Activated naive CD4-positive, alpha-beta T cell (primary cell): Measurements from ENCODE around the gene FHL1.

Experiments
- DNase-seq, 4 experiments: peaks; one replicate each; lab custom pipeline; 2025; lab: John Stamatoyannopoulos, UW

FHL1 gene

GRCh38 chrX:136185401-136186022 lies 38.2 kb downstream of the FHL1 start:
- DNase-seq = no peak

GRCh38 chrX:136186023-136186413 lies 38.7 kb downstream of the FHL1 start:
- no peak for DNase-seq

DNA sequence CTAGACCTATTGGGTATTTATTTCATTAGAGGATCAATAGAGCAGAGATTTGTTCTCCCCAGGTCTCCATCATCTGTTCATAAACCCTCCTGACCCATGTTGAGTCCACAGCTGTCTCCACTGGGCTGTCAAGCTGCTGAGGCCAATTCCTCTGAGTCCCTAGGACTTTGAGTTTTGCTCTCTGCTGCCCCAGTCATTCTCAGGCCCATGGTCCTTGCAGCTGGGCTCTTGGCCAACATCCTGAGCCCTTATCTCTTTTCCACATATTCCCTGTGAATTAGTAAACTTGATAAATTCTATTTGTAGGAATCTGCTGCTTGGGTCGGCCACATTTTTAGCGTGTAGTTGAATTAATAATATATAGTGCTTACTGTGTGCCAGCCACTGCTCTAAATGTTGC lies 41.9 kb downstream of the FHL1 start:
- no peak for DNase-seq

DNA sequence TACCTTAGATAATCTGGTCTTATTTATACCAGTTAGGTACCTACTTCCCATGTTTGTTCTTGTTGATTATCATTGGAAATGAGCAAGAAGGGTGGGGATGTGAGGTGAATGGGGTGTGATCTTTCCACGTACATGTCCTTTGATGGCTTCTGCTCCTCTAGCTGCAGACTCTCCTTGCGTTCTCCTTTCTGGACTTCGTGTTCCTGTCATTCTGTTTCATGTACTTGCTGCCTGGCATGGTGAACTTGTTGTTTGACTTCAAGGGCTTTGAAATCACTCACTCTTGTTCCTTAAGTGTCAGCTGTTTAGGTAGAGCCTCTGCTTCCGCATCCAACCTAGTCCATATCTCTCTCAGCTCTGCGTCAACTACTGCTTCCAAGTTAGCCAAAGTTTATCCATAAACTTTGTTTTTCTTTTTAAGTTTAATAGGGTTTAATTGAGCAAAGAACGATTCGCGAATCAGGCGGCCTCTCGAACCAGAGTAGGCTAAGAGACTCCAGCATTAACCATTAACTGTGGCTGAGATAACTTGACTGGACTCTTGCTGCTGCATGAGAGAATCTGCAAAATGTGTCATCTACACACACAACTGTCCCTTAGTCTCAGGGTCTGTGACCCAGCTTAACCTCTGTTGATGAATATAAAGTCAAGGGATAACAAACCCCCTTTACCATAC lies 42.8 kb downstream of the FHL1 start:
- no peak for DNase-seq

DNA sequence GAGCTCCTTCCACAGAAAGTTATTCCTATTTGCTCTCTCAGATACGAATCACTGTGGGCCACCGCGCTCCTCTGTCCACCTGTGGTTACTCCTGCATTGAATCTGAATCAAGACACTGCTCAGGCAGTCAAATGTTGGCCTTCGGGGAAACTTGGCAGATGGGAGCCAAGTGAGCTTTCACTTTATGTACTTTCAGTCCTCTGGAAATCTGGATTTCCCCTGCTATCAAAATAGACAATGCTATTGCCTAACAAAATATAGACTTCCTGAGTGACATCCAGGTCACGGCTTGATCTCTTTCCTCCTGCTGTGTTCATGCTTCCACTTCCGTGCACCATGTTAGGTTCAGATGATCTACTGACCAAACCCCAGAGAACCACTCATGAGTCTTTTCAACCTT lies 43.8 kb downstream of the FHL1 start:
- DNase-seq = no peak

- DNase-seq = no peak
Measured at GRCh38 chrX:136192135-136192534, 44.8 kb downstream of the FHL1 start.

GRCh38 chrX:136192839-136193414 lies 45.6 kb downstream of the FHL1 start:
- DNase-seq = no peak

DNA sequence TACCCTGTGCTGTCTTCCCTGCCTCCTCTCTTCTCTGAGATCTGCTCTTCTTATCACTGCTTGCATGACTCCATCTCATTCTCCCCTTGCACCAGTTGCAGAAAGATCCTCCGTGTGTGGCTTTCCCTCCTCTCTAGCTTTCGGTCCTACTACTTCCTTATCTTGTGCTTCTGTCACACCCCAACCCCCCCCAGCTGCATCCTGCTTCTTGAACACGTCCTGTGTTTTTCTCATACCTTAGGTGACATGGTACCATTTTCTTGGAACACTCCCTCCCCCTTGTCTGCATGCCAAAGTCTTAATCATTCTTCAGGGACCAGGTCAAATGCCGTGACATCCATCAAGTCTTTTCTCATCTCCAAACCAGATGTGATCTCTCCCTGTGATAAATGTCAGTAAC lies 46.4 kb downstream of the FHL1 start:
- no peak for DNase-seq

GRCh38 chrX:136194536-136194935 lies 47.2 kb downstream of the FHL1 start:
- DNase-seq = no peak

GRCh38 chrX:136195247-136195646 lies 47.9 kb downstream of the FHL1 start:
- DNase-seq = no peak

DNA sequence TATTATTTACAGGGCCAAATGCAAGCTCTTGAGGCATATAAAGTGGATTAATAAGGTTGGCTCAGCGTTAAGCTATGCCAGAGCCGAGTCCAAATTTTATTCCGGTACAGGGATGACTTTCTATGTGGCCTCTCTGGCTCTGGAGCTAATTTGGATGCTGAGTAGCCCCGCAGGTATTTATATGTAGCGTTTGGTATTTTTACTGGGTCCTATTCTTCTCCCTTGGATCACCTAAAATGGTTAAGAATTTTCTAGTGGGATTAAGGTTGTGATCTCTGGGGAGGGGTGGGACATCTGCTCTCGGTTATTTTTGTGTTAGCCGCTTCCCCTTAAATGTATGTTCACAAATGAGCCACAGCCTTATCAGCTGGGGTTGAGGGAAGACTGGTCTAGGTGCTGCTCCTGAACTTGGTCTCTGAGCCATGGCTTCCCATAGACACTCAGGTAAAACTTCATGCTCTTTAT lies 49.4 kb downstream of the FHL1 start:
- no peak for DNase-seq

DNA sequence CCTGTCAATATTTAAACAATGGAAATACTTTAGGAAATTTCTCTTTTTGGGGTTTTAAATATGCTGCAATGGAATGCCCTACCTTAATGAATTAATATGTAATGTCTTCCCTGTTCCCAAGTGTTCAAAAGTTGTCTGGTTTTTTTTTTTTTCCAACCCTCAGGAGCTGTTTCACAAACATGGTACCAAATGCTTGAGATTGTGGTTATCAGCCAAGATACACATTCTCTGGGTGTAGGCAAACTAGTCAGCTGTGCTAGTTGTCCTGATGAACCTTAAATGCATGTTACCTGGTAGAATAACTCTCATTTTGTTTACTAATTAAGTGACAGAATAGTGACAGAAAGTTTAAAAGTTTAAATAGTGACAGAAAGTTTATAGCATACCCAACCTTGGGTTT lies 50.7 kb downstream of the FHL1 start:
- DNase-seq = no peak

GRCh38 chrX:136198678-136199243 lies 51.4 kb downstream of the FHL1 start:
- DNase-seq = no peak

DNA sequence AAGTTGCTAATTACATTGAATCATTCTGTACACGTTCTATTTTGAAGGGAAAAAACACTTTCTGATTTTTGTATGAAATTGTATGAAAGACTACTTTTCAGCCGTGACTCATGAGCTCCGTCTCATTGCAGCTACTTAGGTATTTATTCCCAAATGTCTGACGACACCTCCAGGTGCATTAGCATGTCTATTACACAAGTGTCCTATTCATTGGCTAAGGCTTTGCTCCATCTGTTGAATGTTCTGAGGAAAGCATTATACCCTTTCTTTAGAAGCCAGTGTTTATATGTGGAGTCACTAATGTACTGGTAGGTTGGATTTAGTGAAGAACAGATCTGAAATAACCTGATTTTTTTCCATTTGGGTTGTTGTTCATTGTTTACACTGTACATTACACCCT lies 52.0 kb downstream of the FHL1 start:
- DNase-seq = no peak

GRCh38 chrX:136200466-136200865 lies 53.1 kb downstream of the FHL1 start:
- DNase-seq = no peak

- DNase-seq = no peak
Measured at GRCh38 chrX:136201601-136202000, 54.3 kb downstream of the FHL1 start.

- no peak for DNase-seq
Measured at GRCh38 chrX:136202889-136203288, 55.6 kb downstream of the FHL1 start.

DNA sequence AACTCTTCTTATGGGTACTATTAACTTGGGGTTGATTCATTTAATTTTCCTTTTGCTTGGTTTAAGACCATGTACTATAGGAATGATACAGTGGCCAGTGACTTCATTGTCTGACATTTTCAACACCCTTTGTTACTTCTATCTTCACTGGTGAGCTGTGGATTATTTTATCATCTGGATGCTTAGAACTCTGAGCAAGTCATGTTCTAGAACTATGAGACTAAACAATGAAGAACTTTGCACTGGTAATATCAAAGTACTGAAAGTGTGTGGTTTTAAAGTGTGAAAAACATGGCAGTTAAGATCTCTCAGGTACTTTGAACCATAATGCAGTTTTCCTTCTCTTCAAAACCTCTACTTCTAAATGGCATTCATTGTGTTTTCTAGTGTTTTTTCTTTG lies 56.1 kb downstream of the FHL1 start:
- DNase-seq = no peak

DNA sequence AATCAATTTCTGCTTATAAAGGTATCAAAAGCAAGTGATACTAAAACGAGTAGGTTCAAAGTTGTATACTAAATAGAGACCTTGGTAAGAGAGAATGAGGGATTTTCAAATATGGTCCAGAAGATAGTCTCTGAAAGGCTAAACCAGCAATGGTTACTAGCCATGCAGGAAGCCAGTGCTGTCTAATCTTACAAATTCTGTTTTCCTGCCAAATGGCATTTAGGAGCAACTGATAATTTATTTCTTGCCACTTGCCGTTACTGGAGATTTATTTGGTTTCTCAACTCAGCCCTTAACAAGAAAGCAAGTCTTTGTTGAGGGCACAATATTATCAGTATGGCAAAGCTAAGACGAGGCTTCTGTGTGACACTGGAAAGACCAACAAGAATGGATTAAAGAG lies 56.6 kb downstream of the FHL1 start:
- DNase-seq = no peak

- no peak for DNase-seq
Measured at GRCh38 chrX:136204571-136204970, 57.2 kb downstream of the FHL1 start.

- DNase-seq = no peak
Measured at GRCh38 chrX:136205882-136206380, 58.6 kb downstream of the FHL1 start.

- no peak for DNase-seq
Measured at GRCh38 chrX:136206916-136207315, 59.6 kb downstream of the FHL1 start.

GRCh38 chrX:136207546-136207945 lies 60.2 kb downstream of the FHL1 start:
- no peak for DNase-seq
